GM12873 (cell line): ENCODE measurements around the gene F8.

Experiments
- CTCF ChIP-seq: IDR thresholded peaks from 2 replicates; pipeline ENCODE4 v1.5.1; 2012; ENCODE audit warnings: low read depth, mild to moderate bottlenecking, moderate library complexity, low read length, control low read depth; ENCODE audit not compliant: insufficient read depth; ENCODE audit errors: missing control alignments

F8 gene

DNA sequence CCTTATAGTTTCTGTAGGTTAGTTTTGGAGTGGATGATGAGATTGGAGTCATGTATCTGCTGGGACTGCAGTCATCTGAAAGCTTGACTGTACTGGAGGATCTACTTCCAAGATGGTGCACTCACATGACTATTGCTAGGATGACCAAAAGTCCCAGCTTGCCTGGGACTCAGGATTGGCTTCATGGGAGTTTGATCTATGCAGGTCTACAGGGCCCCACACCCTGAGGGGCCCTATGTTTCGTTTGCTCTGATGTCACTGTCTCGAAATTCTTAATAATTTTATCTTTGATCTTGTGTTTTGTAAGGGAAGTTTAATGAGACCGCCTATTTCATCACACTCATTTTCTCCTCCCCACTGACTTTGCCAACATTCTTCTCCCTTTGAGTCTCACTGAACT, 188.0 kb downstream of the F8 start, which contains the start of gene SMIM9:
Gene SMIM9 (minus strand): TSS at position 101 of the 400 bp plus-strand sequence. CDS start 3,806 bp downstream, outside the sequence.
- TF ChIP-seq CTCF = no peak

- no peak for TF ChIP-seq CTCF
Observed at GRCh38 chrX:154833746-154834274, 188.7 kb downstream of the F8 start.

DNA sequence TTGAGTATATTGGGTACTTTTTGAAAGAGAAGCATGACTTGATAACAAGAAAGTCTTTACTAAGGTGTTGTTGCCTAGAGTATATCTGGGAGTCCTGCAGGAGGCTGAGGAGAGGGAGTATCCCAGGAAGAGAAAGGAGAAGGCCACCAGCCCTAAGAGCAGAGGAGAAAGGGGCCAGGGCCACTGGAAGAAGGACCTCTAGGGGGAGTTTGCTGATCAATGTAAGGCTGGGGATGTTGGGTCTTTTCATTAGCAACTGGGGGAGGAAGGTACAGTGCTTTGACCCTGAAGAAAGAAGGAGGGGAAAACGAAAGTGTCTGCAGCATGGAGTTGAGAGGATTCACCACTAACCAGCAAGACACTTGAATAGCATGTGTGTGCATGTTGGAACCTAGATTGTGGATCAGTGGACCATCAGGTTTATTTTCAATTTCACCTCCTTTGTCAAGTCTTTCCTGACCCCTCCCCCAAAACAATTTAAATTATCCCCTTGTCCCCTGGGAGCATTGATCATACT, 192.5 kb downstream of the F8 start:
- no peak for TF ChIP-seq CTCF

DNA sequence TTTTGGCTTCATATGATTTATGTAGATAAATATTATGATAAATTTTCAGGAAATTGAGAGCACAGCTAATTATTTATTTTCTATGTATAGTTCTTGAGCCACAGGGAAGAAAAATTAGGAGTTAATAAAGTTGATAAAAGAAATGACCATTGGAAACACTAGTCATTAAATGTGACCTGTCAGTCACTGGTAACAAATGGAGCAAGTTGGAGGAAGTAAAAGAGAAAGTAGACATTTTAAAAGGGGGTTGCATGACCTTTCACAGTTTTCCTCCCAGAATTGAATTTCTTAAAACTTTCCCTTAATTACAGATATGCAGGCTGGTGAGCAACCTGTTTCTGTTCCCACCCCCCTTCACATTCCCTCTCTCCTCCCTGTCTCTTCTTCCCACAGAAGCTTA, 193.4 kb downstream of the F8 start:
- no peak for TF ChIP-seq CTCF

- no peak for TF ChIP-seq CTCF
Observed at GRCh38 chrX:154828016-154828408, 194.5 kb downstream of the F8 start.

DNA sequence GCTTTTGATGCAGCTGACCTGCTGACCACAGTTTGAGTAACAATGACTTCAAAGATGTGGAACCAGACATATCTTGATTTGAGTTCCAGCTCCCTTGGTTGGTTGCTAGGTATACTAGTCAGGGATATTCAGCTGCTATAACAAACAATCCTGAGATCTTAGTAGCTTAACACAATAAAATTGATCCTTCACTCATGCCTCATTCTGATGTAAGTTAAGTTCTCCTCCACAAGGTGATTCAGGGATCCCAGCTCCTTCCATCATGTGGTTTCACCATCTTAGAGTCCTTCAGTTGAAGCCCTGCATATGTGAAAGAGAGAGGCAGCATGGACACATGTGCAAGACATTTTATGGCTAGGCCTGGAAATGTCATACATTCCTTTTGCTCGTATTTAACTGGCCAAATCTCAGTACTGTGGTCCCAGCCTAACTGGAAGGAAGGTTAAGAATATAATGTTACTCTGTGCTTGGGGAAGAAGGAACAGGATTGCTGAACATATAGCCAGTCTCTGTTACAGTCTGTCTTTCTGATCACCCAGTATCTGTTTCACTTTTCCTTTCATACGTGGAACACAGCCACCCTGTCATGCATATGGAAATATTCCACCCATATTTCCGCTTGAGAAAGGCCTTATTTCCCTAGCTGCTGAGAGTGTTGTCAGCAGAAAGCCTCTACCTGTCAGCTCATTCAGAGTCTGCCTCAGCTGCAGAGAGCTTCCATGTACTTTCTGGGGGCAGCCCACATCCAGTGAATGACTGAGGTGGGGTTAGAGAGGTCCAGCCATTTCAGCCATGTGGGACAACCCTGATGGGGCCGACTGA, 195.1 kb downstream of the F8 start:
- TF ChIP-seq CTCF = no peak

DNA sequence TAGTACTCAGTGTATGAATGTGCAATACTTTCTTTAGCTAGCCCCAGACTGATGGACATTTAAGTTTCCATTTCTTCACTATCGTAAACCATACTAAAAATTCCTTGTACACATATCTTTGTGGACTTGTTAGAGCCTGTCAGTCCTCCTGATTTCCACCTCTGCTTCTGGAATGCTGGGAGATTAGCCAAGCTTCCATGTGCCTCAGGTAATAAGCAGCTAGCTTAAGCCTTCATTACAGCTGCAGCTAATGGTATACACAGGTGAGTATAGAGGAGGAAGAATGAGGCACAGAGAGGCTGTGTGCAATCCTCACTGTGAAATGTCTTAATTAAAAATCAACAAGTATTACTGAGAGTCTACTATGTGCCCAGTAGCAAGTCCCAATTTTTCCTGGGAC, 197.9 kb downstream of the F8 start:
- TF ChIP-seq CTCF = no peak
